Hepatocyte (in vitro differentiated cells): Measurements from ENCODE around the gene QRSL1. TPM values are rescaled to one million over a fixed set of nuclear protein-coding genes. Genes with fewer than 3 reads are reported as not detected.

Experiments used
- DNase-seq: peaks from one replicate; pipeline ENCODE4 v3.0.0-alpha.2; 2016; ENCODE audit warnings: low spot score
- H2AFZ ChIP-seq: fragments of 200-600 bp; sonication (generic); 2 replicates; pipeline ENCODE4 v1.6.0; 2016; ENCODE audit warnings: antibody characterized with exemption, mild to moderate bottlenecking
- H3K27ac ChIP-seq: fragments of 200-600 bp; sonication (generic); 2 replicates; pipeline ENCODE4 v1.5.1; 2016; ENCODE audit warnings: mild to moderate bottlenecking
- H3K27me3 ChIP-seq: fragments of 200-600 bp; sonication (generic); 2 replicates; pipeline ENCODE4 v1.6.1; 2016
- H3K36me3 ChIP-seq: fragments of 200-600 bp; sonication (generic); replicated peaks from 2 replicates; pipeline ENCODE4 v1.5.1; 2016; ENCODE audit warnings: low read depth; ENCODE audit not compliant: insufficient read depth
- H3K4me1 ChIP-seq: fragments of 200-600 bp; sonication (generic); 2 replicates; pipeline ENCODE4 v1.5.1; 2016; ENCODE audit warnings: mild to moderate bottlenecking, moderate library complexity; ENCODE audit not compliant: insufficient read depth
- H3K4me2 ChIP-seq: fragments of 200-600 bp; sonication (generic); 2 replicates; pipeline ENCODE4 v1.6.0; 2016
- H3K4me3 ChIP-seq: fragments of 200-600 bp; sonication (generic); 2 replicates; pipeline ENCODE4 v1.5.1; 2016; ENCODE audit warnings: mild to moderate bottlenecking
- H3K79me2 ChIP-seq: fragments of 200-600 bp; sonication (generic); 2 replicates; pipeline ENCODE4 v1.6.0; 2017; ENCODE audit warnings: mild to moderate bottlenecking
- H3K9me2 ChIP-seq: fragments of 200-600 bp; sonication (generic); replicated peaks from 2 replicates; pipeline ENCODE4 v1.6.0; 2017; ENCODE audit warnings: mild to moderate bottlenecking; ENCODE audit not compliant: insufficient read depth
- H3K9me3 ChIP-seq: fragments of 200-600 bp; sonication (generic); 2 replicates; pipeline ENCODE4 v1.5.1; 2016; ENCODE audit warnings: low read depth, mild to moderate bottlenecking
- H4K20me1 ChIP-seq: fragments of 200-600 bp; sonication (generic); 2 replicates; pipeline ENCODE4 v1.6.0; 2016; ENCODE audit warnings: mild to moderate bottlenecking; ENCODE audit not compliant: insufficient read depth, poor library complexity, severe bottlenecking
- CTCF ChIP-seq: fragments of 200-600 bp; sonication (generic); IDR thresholded peaks from 2 replicates; pipeline ENCODE4 v1.5.1; 2016; ENCODE audit warnings: antibody characterized with exemption, mild to moderate bottlenecking; ENCODE audit not compliant: poor library complexity
- EZH2 ChIP-seq: fragments of 200-600 bp; sonication (generic); IDR thresholded peaks from 2 replicates; pipeline ENCODE4 v1.6.1; 2016; ENCODE audit warnings: antibody characterized with exemption, mild to moderate bottlenecking, borderline replicate concordance
- EZH2phosphoT487 ChIP-seq: fragments of 200-600 bp; sonication (generic); IDR thresholded peaks from one replicate; pipeline ENCODE4 v1.6.1; 2018; ENCODE audit warnings: antibody characterized with exemption, mild to moderate bottlenecking, low read depth, moderate library complexity; ENCODE audit not compliant: unreplicated experiment, severe bottlenecking
- WGBS: methylation state at CpG from one replicate; pipeline ENCODE4 v1.1.6; 2016; ENCODE audit warnings: low lambda C conversion rate; ENCODE audit errors: missing lambda C conversion rate; 5-methylcytosine and 5-hydroxymethylcytosine counted together
- polyA plus RNA-seq: library from polyadenylated mRNA; unstranded; fragments of >200 nt; fragmentation: Nextera tagmentation; extraction: Ambion mirVana; gene quantifications from 2 replicates; pipeline ENCODE4 v1.2.1, GENCODE V29; 2016
- total RNA-seq: library from RNA; depleted of rRNA; stranded (reverse); fragments of >200 nt; gene quantifications from 2 replicates; pipeline ENCODE4 v1.2.3, GENCODE V29; 2014

Gene QRSL1
- total and polyA plus RNA-seq, 2 experiments from 2014 or later: 9.9 to 13.6 TPM

GRCh38 chr6:106608080-106608668 lies 21.2 kb upstream of the QRSL1 start:
- no peaks in the 10 kb centered on the region for H3K4me1 ChIP-seq
- no peak overlapping the region for H3K27ac ChIP-seq
- H3K9me2 ChIP-seq: no peaks in the 10 kb centered on the region
- H2AFZ ChIP-seq: no peak overlapping the region
- no peaks in the 10 kb centered on the region for H3K79me2 ChIP-seq
- TF ChIP-seq EZH2 (no peak), EZH2phosphoT487 (no peak), CTCF (peak; percentile 57)
- no peak overlapping the region for H3K4me3 ChIP-seq
- H3K27me3 ChIP-seq: no peaks in the 10 kb centered on the region
- no peak overlapping the region for H3K4me2 ChIP-seq
- peak; percentile 70 for DNase-seq
- no peaks in the 10 kb centered on the region for H3K36me3 ChIP-seq
- H4K20me1 ChIP-seq: no peaks in the 10 kb centered on the region
- H3K9me3 ChIP-seq: no peaks in the 10 kb centered on the region
- WGBS: 14% methylated on average over 2 of the region's 2 CpGs

- DNase-seq: peak; percentile 50
- 78% methylated on average over 6 of the region's 6 CpGs for WGBS
These were observed 19.7 kb upstream of the QRSL1 start for GRCh38 chr6:106609699-106610098.

GRCh38 chr6:106611030-106611429 lies 18.3 kb upstream of the QRSL1 start:
- no peaks in the 10 kb centered on the region for H3K4me1 ChIP-seq
- H3K36me3 ChIP-seq: no peaks in the 10 kb centered on the region
- H4K20me1 ChIP-seq: no peaks in the 10 kb centered on the region
- H3K79me2 ChIP-seq: no peaks in the 10 kb centered on the region
- no peaks in the 10 kb centered on the region for H3K9me2 ChIP-seq
- no peak overlapping the region for H3K27ac ChIP-seq
- no peak for DNase-seq
- no peak overlapping the region for H3K4me2 ChIP-seq
- H3K4me3 ChIP-seq: no peak overlapping the region
- no peaks in the 10 kb centered on the region for H3K27me3 ChIP-seq
- no peak overlapping the region for H2AFZ ChIP-seq
- 95% methylated on average over 2 of the region's 2 CpGs for WGBS
- H3K9me3 ChIP-seq: no peaks in the 10 kb centered on the region
- TF ChIP-seq CTCF (no peak), EZH2phosphoT487 (no peak), EZH2 (no peak)

More at GRCh38 chr6:106609699-106610098, 19.7 kb upstream of the QRSL1 start:
- no peaks in the 10 kb centered on the region for H4K20me1 ChIP-seq
- no peak overlapping the region for H2AFZ ChIP-seq
- no peaks in the 10 kb centered on the region for H3K79me2 ChIP-seq
- no peaks in the 10 kb centered on the region for H3K9me3 ChIP-seq
- H3K27me3 ChIP-seq: no peaks in the 10 kb centered on the region
- H3K4me3 ChIP-seq: no peak overlapping the region
- no peaks in the 10 kb centered on the region for H3K36me3 ChIP-seq
- H3K4me1 ChIP-seq: no peaks in the 10 kb centered on the region
- H3K4me2 ChIP-seq: no peak overlapping the region
- H3K27ac ChIP-seq: no peak overlapping the region
- no peak for TF ChIP-seq EZH2phosphoT487
- TF ChIP-seq CTCF: peak; percentile 48
- no peaks in the 10 kb centered on the region for H3K9me2 ChIP-seq
